ENCODE data around the gene THAP8.
A peak's percentile ranks its signal among the peaks of the same experiment; 100 is the strongest.

Gene THAP8

GRCh38 chr19:36030264-36031148 is 23.6 kb downstream of the THAP8 start:
- no peak for DNase-seq (ENCODE audit: low read depth in 2 of 2)

GRCh38 chr19:36028313-36029041 is 25.6 kb downstream of the THAP8 start:
- DNase-seq (ENCODE audit: low read depth in 2 of 2), result no peak

GRCh38 chr19:36027696-36028095 is 26.4 kb downstream of the THAP8 start:
- DNase-seq (ENCODE audit: low read depth in 2 of 2), result no peak

- DNase-seq (ENCODE audit: low read depth in 2 of 2), result no peak
Observed at GRCh38 chr19:36026091-36026876, 27.8 kb downstream of the THAP8 start.

- no peak for DNase-seq (ENCODE audit: low read depth in 2 of 2)
Observed at GRCh38 chr19:36025541-36025940, 28.5 kb downstream of the THAP8 start.

- no peak for DNase-seq (ENCODE audit: low read depth in 2 of 2)
Observed at GRCh38 chr19:36023432-36023831, 30.7 kb downstream of the THAP8 start.

- DNase-seq (ENCODE audit: low read depth in 2 of 2), result no peak
Observed at GRCh38 chr19:36019061-36019670, 34.9 kb downstream of the THAP8 start.

GRCh38 chr19:36014012-36014924 is 39.8 kb downstream of the THAP8 start, which contains the start of gene ALKBH6:
Gene ALKBH6, minus strand, starts transcription at chr19:36014213. Its CDS starts 816 bp downstream, at chr19:36013397.
- DNase-seq (ENCODE audit: low read depth in 2 of 2), result peak; percentile 96

- DNase-seq (ENCODE audit: low read depth in 2 of 2), result no peak
Observed at GRCh38 chr19:36013280-36014011, 40.6 kb downstream of the THAP8 start.

GRCh38 chr19:36010402-36010801 is 43.7 kb downstream of the THAP8 start:
- no peak for DNase-seq (ENCODE audit: low read depth in 2 of 2)

- DNase-seq (ENCODE audit: low read depth in 2 of 2), result no peak
Observed at GRCh38 chr19:36009633-36010379, 44.3 kb downstream of the THAP8 start.

GRCh38 chr19:36009220-36009619 is 44.9 kb downstream of the THAP8 start:
- no peak for DNase-seq (ENCODE audit: low read depth in 2 of 2)

- DNase-seq (ENCODE audit: low read depth in 2 of 2), result no peak
Observed at GRCh38 chr19:36008336-36008978, 45.6 kb downstream of the THAP8 start, which contains the start of gene SYNE4. Gene SYNE4, minus strand, starts transcription at chr19:36008813. Its CDS starts 132 bp downstream, at chr19:36008681.

- no peak for DNase-seq (ENCODE audit: low read depth in 2 of 2)
Observed at GRCh38 chr19:36006955-36007354, 47.1 kb downstream of the THAP8 start.

GRCh38 chr19:36003284-36003683 is 50.8 kb downstream of the THAP8 start:
- no peak for DNase-seq (ENCODE audit: low read depth in 2 of 2)

GRCh38 chr19:36001605-36002004 is 52.5 kb downstream of the THAP8 start:
- no peak for DNase-seq (ENCODE audit: low read depth in 2 of 2)

- DNase-seq (ENCODE audit: low read depth in 2 of 2), result no peak
Observed at GRCh38 chr19:35996777-35997176, 57.3 kb downstream of the THAP8 start.

Measured in fibroblast of skin of left quadriceps (primary cell).